ENCODE results near the gene RND1.

GRCh38 chr12:48894271-48894670 is 28.6 kb upstream of the RND1 start:
- TF ChIP-seq CTCF (IDR thresholded peaks at IDR 0.05) (no peak), POLR2AphosphoS5 (IDR thresholded peaks at IDR 0.05) (no peak), POLR2A (IDR thresholded peaks at IDR 0.05) (no peak)

All from breast epithelium (tissue), 3 donors.